BJ (cell line): ENCODE data around the gene STK26. TPM values are rescaled to one million over a fixed set of nuclear protein-coding genes. Genes with fewer than 3 reads are reported as not detected.
"Not testable (repeated sequence)": the region's sequence is repeated elsewhere in the genome, so short reads cannot be mapped to it uniquely, and the experiment has no call there.

Experiments used
- CTCF ChIA-PET: fragments of 350-600 bp; formaldehyde crosslinking; extraction: SDS; loops from one replicate; lab custom pipeline; 2021; ENCODE audit warnings: antibody characterized with exemption, inconsistent platforms; lab: Yijun Ruan, JAX
- POLR2A ChIA-PET: fragments of 300-600 bp; sonication (Branson Sonifier 250); formaldehyde crosslinking; extraction: SDS; loops from one replicate; lab custom pipeline; 2021; ENCODE audit warnings: antibody characterized with exemption; lab: Charles Lee
- DNase-seq: peaks from one replicate; pipeline ENCODE4 v3.0.0-alpha.2; 2011; ENCODE audit warnings: low read depth
- H3K27me3 ChIP-seq: 2 replicates; pipeline ENCODE4 v1.6.0; 2011; ENCODE audit warnings: low read length; ENCODE audit not compliant: control insufficient read depth, insufficient read depth
- H3K36me3 ChIP-seq: 2 replicates; pipeline ENCODE4 v1.5.1; 2011; ENCODE audit warnings: low read length; ENCODE audit not compliant: control insufficient read depth, insufficient read depth
- H3K4me3 ChIP-seq: 2 replicates; pipeline ENCODE4 v1.5.1; 2011; ENCODE audit warnings: low read depth, mild to moderate bottlenecking, control low read depth, low read length
- CTCF ChIP-seq: IDR thresholded peaks from 2 replicates; pipeline ENCODE4 v1.5.1; 2011; ENCODE audit warnings: low read depth, mild to moderate bottlenecking, control low read depth, inconsistent platforms, low read length, moderate library complexity; ENCODE audit not compliant: insufficient read depth
- polyA plus RNA-seq: library from polyadenylated mRNA; depleted of rRNA; stranded (reverse); fragments of >200 nt; gene quantifications from 2 replicates; pipeline ENCODE4 v1.2.3, GENCODE V29; 2011

Gene STK26
- polyA plus RNA-seq, 1 experiment, result 0.67 TPM

GRCh38 chrX:131987252-131987651 lies 35.9 kb upstream of the STK26 start:
- no peak overlapping the region for H3K4me3 ChIP-seq
- H3K36me3 ChIP-seq, result no peaks in the 10 kb centered on the region
- H3K27me3 ChIP-seq, result no peaks in the 10 kb centered on the region
- DNase-seq, result no peak
- ChIA-PET POLR2A (no interaction called here), CTCF (no interaction called here)
- TF ChIP-seq CTCF, result no peak

- ChIA-PET POLR2A (no interaction called here), CTCF (no interaction called here)
- no peak for TF ChIP-seq CTCF
- H3K36me3 ChIP-seq, result no peaks in the 10 kb centered on the region
- H3K27me3 ChIP-seq, result no peaks in the 10 kb centered on the region
- DNase-seq, result no peak
- no peak overlapping the region for H3K4me3 ChIP-seq
These were observed 34.9 kb upstream of the STK26 start for GRCh38 chrX:131988236-131988635.

- no peaks in the 10 kb centered on the region for H3K36me3 ChIP-seq
- H3K27me3 ChIP-seq, result no peaks in the 10 kb centered on the region
- TF ChIP-seq CTCF, result no peak
- DNase-seq, result no peak
- H3K4me3 ChIP-seq, result no peak overlapping the region
- ChIA-PET CTCF (no interaction called here), POLR2A (no interaction called here)
These were observed 22.0 kb upstream of the STK26 start for GRCh38 chrX:132001127-132001526.

- Histone ChIP-seq H3K27me3 (no peaks in the 10 kb centered on the region), H3K4me3 (no peak overlapping the region), H3K36me3 (no peaks in the 10 kb centered on the region)
- ChIA-PET CTCF (no interaction called here), POLR2A (no interaction called here)
- no peak for TF ChIP-seq CTCF
- no peak for DNase-seq
These were observed 18.4 kb upstream of the STK26 start for GRCh38 chrX:132004728-132005127.

- DNase-seq, result no peak
- TF ChIP-seq CTCF, result no peak
- Histone ChIP-seq H3K36me3 (no peaks in the 10 kb centered on the region), H3K27me3 (no peaks in the 10 kb centered on the region), H3K4me3 (no peak overlapping the region)
- ChIA-PET CTCF (no interaction called here), POLR2A (no interaction called here)
These were observed 13.8 kb upstream of the STK26 start for GRCh38 chrX:132009350-132009749.

- CTCF ChIA-PET, H3K27me3 ChIP-seq, H3K36me3 ChIP-seq, POLR2A ChIA-PET, DNase-seq, H3K4me3 ChIP-seq: not testable (repeated sequence)
These were observed 12.9 kb upstream of the STK26 start for GRCh38 chrX:132010213-132010612.
